Daoy (cell line): ENCODE measurements around the gene TNFRSF18. TPM values are rescaled to one million over a fixed set of nuclear protein-coding genes. Genes with fewer than 3 reads are reported as not detected.

Experiments
- total RNA-seq: library from RNA; depleted of rRNA; stranded (reverse); fragments of >200 nt; shearing (Covaris generic); gene quantifications from 2 replicates; pipeline ENCODE4 v1.2.3, GENCODE V29; 2014; rRNA removed

The TNFRSF18 gene
- total RNA-seq, 1 experiment from 2014 or later, result 1.9 TPM

Other genes starting within 250 kb of the TNFRSF18 start
- 256 and 271 TPM in 2 replicates for gene NOC2L, start 247.3 kb downstream of the TNFRSF18 start, total RNA-seq
- 9.4 and 13.9 TPM in 2 replicates for gene KLHL17, start 246.0 kb downstream of the TNFRSF18 start, total RNA-seq
- gene PLEKHN1, start 240.1 kb downstream of the TNFRSF18 start, total RNA-seq, result 0.11 and 3.8 TPM in 2 replicates
- gene PERM1, start 224.5 kb downstream of the TNFRSF18 start, total RNA-seq, result not detected in 2 replicates
- gene HES4, start 206.5 kb downstream of the TNFRSF18 start, total RNA-seq, result 30.1 and 36.3 TPM in 2 replicates
- gene ISG15, start 193.1 kb downstream of the TNFRSF18 start, total RNA-seq, result 219 and 238 TPM in 2 replicates
- gene AGRN, start 186.5 kb downstream of the TNFRSF18 start, total RNA-seq, result 66.6 and 72.0 TPM in 2 replicates
- gene RNF223, start 132.3 kb downstream of the TNFRSF18 start, total RNA-seq, result not detected in 2 replicates
- 14.8 and 19.1 TPM in 2 replicates for gene C1orf159, start 90.5 kb downstream of the TNFRSF18 start, total RNA-seq
- gene TTLL10, start 32.7 kb downstream of the TNFRSF18 start, total RNA-seq, result not detected in 2 replicates
- gene TNFRSF4, start 7.6 kb upstream of the TNFRSF18 start, total RNA-seq, result not detected in 2 replicates
- gene SDF4, start 25.4 kb upstream of the TNFRSF18 start, total RNA-seq, result 84.4 and 91.8 TPM in 2 replicates
- gene B3GALT6, start 25.6 kb upstream of the TNFRSF18 start, total RNA-seq, result 44.5 and 49.1 TPM in 2 replicates
- gene C1QTNF12, start 40.1 kb upstream of the TNFRSF18 start, total RNA-seq, result 0.36 TPM in 1 of 2 replicates, not detected in the other
- 82.1 and 87.3 TPM in 2 replicates for gene UBE2J2, start 67.3 kb upstream of the TNFRSF18 start, total RNA-seq
- 0.71 and 0.86 TPM in 2 replicates for gene SCNN1D, start 73.8 kb upstream of the TNFRSF18 start, total RNA-seq
- gene ACAP3, start 101.3 kb upstream of the TNFRSF18 start, total RNA-seq, result 17.5 and 19.3 TPM in 2 replicates
- 18.8 and 39.8 TPM in 2 replicates for gene PUSL1, start 102.0 kb upstream of the TNFRSF18 start, total RNA-seq
- gene INTS11, start 118.1 kb upstream of the TNFRSF18 start, total RNA-seq, result 76.5 and 95.7 TPM in 2 replicates
- 7.0 and 12.9 TPM in 2 replicates for gene CPTP, start 118.2 kb upstream of the TNFRSF18 start, total RNA-seq
- under 0.01 TPM in 1 of 2 replicates, not detected in the other for gene TAS1R3, start 124.7 kb upstream of the TNFRSF18 start, total RNA-seq
- gene DVL1, start 142.8 kb upstream of the TNFRSF18 start, total RNA-seq, result 44.4 and 65.5 TPM in 2 replicates
- 0.23 TPM in 1 of 2 replicates, not detected in the other for gene MXRA8, start 152.0 kb upstream of the TNFRSF18 start, total RNA-seq
- gene AURKAIP1, start 168.6 kb upstream of the TNFRSF18 start, total RNA-seq, result 267 and 308 TPM in 2 replicates
- gene CCNL2, start 192.7 kb upstream of the TNFRSF18 start, total RNA-seq, result 58.8 and 81.7 TPM in 2 replicates
- 303 and 385 TPM in 2 replicates for gene MRPL20, start 200.7 kb upstream of the TNFRSF18 start, total RNA-seq
- gene ANKRD65, start 214.7 kb upstream of the TNFRSF18 start, total RNA-seq, result not detected in 2 replicates
- gene VWA1, start 229.1 kb upstream of the TNFRSF18 start, total RNA-seq, result 2.2 and 5.7 TPM in 2 replicates
- 0.06 and 0.29 TPM in 2 replicates for gene ATAD3C, start 243.1 kb upstream of the TNFRSF18 start, total RNA-seq